HepG2 (cell line): Measurements from ENCODE around the gene FIBP. TPM values are rescaled to one million over a fixed set of nuclear protein-coding genes. Genes with fewer than 3 reads are reported as not detected.

Experiments
- AGO2 ChIP-seq: fragments of 200-400 bp; formaldehyde crosslinking; optimal IDR thresholded peaks from 2 replicates; pipeline ENCODE3; 2017; ENCODE audit warnings: mild to moderate bottlenecking, low read depth, low read length, moderate library complexity
- AKAP8 ChIP-seq: sonication (generic); formaldehyde crosslinking; IDR thresholded peaks from 2 replicates; pipeline ENCODE4 v1.5.1; 2020; ENCODE audit warnings: mild to moderate bottlenecking, missing genetic modification reagents
- GLI4 ChIP-seq: sonication (generic); formaldehyde crosslinking; IDR thresholded peaks from 2 replicates; pipeline ENCODE4 v1.5.1; 2020; ENCODE audit warnings: missing genetic modification reagents, mild to moderate bottlenecking, moderate library complexity, borderline replicate concordance
- MED8 ChIP-seq: sonication (generic); formaldehyde crosslinking; IDR thresholded peaks from 2 replicates; pipeline ENCODE4 v1.8.1; 2023; ENCODE audit warnings: mild to moderate bottlenecking, missing genetic modification reagents; ENCODE audit not compliant: insufficient replicate concordance
- NR2F1 ChIP-seq, 2 experiments: fragments of 450-650 bp in 1 of 2; formaldehyde crosslinking in 1 of 2; IDR thresholded peaks; 2 replicates each; pipeline versions ENCODE4 v1.5.0 to v1.6.1; 2016 to 2020; ENCODE audit warnings: mild to moderate bottlenecking in 1 of 2, missing compliant biosample characterization in 1 of 2, missing genetic modification reagents in 1 of 2, moderate library complexity in 1 of 2
- PITX1 ChIP-seq: sonication (generic); formaldehyde crosslinking; IDR thresholded peaks from 2 replicates; pipeline ENCODE4 v1.5.1; 2020; ENCODE audit warnings: mild to moderate bottlenecking, missing genetic modification reagents
- SP2 ChIP-seq: sonication (generic); formaldehyde crosslinking; IDR thresholded peaks from 2 replicates; pipeline ENCODE4 v1.5.1; 2020; ENCODE audit warnings: mild to moderate bottlenecking, missing genetic modification reagents
- ZBTB20 ChIP-seq: sonication (generic); formaldehyde crosslinking; IDR thresholded peaks from 2 replicates; pipeline ENCODE4 v1.8.1; 2023; ENCODE audit warnings: missing genetic modification reagents, low read depth, mild to moderate bottlenecking, borderline replicate concordance
- ZFP82 ChIP-seq: sonication (generic); formaldehyde crosslinking; IDR thresholded peaks from 2 replicates; pipeline ENCODE4 v1.5.1; 2020; ENCODE audit warnings: mild to moderate bottlenecking, missing genetic modification reagents, borderline replicate concordance
- ZKSCAN1 ChIP-seq: fragments of 150-350 bp; IDR thresholded peaks from 2 replicates; pipeline ENCODE4 v1.6.1; 2014; ENCODE audit warnings: low read length
- ZKSCAN8 ChIP-seq: IDR thresholded peaks from 2 replicates; pipeline ENCODE4 v1.6.1; 2016; ENCODE audit warnings: borderline replicate concordance, missing genetic modification reagents, missing compliant biosample characterization
- ZNF3 ChIP-seq: IDR thresholded peaks from 2 replicates; pipeline ENCODE4 v1.7.0; 2017; ENCODE audit warnings: inconsistent platforms
- ZNF569 ChIP-seq: sonication (generic); formaldehyde crosslinking; IDR thresholded peaks from 2 replicates; pipeline ENCODE4 v1.5.0; 2020; ENCODE audit warnings: mild to moderate bottlenecking, missing genetic modification reagents, moderate library complexity, borderline replicate concordance
- ZNF747 ChIP-seq: sonication (generic); formaldehyde crosslinking; IDR thresholded peaks from 2 replicates; pipeline ENCODE4 v1.8.1; 2023; ENCODE audit warnings: missing genetic modification reagents, mild to moderate bottlenecking, borderline replicate concordance
- ZNF883 ChIP-seq: sonication (generic); formaldehyde crosslinking; IDR thresholded peaks from 2 replicates; pipeline ENCODE4 v1.5.1; 2020; ENCODE audit warnings: mild to moderate bottlenecking, missing genetic modification reagents; ENCODE audit errors: not compliant biosample characterization
- polyA plus RNA-seq, 8 experiments: library from polyadenylated mRNA; depleted of rRNA in 3 of 8; stranded (reverse) in 7 of 8; unstranded in 1 of 8; fragments of >200 nt; fragmentation: Illumina TruSeq in 4 of 8; extraction: Trizol in 4 of 8; gene quantifications; 2 replicates each; pipeline versions ENCODE4 v1.2.1 to v1.2.3, GENCODE V29; 2011 to 2016; ENCODE audit warnings: low read depth in 4 of 8, missing spikeins in 1 of 8, mixed read lengths in 1 of 8; ENCODE audit not compliant: insufficient read depth in 1 of 8
- total RNA-seq, 5 experiments: library from RNA; depleted of rRNA; stranded (reverse); fragments of >200 nt; fragmentation: Illumina TruSeq; extraction: Trizol; gene quantifications; 2 replicates each; pipeline ENCODE4 v1.2.3, GENCODE V29; 2016; ENCODE audit warnings: low read depth in 1 of 5
- TF ChIP-seq, protein P1 (sequence below): sonication (generic); formaldehyde crosslinking; IDR thresholded peaks from 2 replicates; pipeline ENCODE4 v1.4.0; 2020; ENCODE audit warnings: missing genetic modification reagents; ENCODE audit errors: not compliant biosample characterization
- TF ChIP-seq, protein P2 (sequence below): sonication (generic); formaldehyde crosslinking; IDR thresholded peaks from 2 replicates; pipeline ENCODE4 v1.9.0; 2021; ENCODE audit warnings: missing genetic modification reagents, borderline replicate concordance
- TF ChIP-seq, protein P3 (sequence below): sonication (generic); formaldehyde crosslinking; IDR thresholded peaks from 2 replicates; pipeline ENCODE4 v1.5.1; 2020; ENCODE audit warnings: mild to moderate bottlenecking, missing genetic modification reagents, moderate library complexity
- TF ChIP-seq, protein P4 (sequence below): sonication (generic); formaldehyde crosslinking; IDR thresholded peaks from 2 replicates; pipeline ENCODE4 v1.5.0; 2020; ENCODE audit warnings: mild to moderate bottlenecking, missing genetic modification reagents, moderate library complexity

The FIBP gene
- total and polyA plus RNA-seq, 2 of the 13 experiments (the other 11 are each of a cell fraction or from before 2014, with no cell fraction given): 42.9 to 62.1 TPM

DNA sequence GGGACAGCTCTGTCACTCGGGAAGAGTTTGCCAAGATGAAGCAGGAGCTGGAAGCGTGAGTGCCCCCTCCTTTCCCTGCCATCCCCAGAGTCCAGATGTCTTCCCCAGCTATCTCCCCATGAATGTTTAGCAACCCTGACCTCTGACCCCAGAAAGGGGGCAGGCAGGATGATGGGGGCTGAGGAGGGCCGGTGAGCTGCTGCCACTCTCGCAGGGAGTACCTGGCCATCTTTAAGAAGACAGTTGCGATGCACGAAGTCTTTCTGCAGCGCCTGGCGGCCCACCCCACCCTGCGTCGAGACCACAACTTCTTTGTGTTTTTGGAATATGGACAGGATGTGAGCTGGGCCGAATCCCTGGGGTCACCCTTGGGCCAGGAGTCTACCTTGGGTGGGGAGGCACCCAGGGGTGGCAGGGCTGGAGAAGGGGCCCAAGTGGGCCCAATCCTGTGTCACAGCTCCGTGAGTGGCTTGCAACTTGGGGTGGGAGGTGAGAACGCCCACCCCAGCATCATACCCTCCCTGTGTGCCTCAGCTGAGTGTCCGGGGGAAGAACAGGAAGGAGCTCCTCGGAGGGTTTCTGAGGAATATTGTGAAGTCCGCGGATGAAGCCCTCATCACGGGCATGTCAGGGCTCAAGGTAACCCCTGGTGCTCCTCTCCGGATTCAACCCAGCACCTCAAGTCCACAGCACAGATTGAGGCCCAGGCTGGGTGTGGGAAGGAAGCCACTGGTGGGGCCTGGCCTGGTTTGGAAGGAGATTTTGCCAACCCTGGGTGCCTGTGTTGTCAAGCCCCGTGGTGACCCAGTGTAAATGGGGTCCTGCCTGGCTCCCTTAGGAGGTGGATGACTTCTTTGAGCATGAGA, 37.8 kb downstream of the FIBP start (continued):
- TF ChIP-seq, protein P1, sequence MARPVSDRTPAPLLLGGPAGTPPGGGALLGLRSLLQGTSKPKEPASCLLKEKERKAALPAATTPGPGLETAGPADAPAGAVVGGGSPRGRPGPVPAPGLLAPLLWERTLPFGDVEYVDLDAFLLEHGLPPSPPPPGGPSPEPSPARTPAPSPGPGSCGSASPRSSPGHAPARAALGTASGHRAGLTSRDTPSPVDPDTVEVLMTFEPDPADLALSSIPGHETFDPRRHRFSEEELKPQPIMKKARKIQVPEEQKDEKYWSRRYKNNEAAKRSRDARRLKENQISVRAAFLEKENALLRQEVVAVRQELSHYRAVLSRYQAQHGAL (CRISPR knock-in tag): no peak
- peak in 1 of 2 experiments; percentile 58; a peak in 1 of 4 replicates for TF ChIP-seq NR2F1 (CRISPR knock-in tag; IDR thresholded peaks at IDR 0.05)
- TF ChIP-seq ZNF747 (CRISPR knock-in tag): no peak
- TF ChIP-seq ZNF883 (CRISPR knock-in tag): no peak
- TF ChIP-seq MED8 (CRISPR knock-in tag): no peak
- no peak for TF ChIP-seq SP2 (CRISPR knock-in tag)
- no peak for TF ChIP-seq ZKSCAN8 (CRISPR knock-in tag)
- TF ChIP-seq, protein P2, sequence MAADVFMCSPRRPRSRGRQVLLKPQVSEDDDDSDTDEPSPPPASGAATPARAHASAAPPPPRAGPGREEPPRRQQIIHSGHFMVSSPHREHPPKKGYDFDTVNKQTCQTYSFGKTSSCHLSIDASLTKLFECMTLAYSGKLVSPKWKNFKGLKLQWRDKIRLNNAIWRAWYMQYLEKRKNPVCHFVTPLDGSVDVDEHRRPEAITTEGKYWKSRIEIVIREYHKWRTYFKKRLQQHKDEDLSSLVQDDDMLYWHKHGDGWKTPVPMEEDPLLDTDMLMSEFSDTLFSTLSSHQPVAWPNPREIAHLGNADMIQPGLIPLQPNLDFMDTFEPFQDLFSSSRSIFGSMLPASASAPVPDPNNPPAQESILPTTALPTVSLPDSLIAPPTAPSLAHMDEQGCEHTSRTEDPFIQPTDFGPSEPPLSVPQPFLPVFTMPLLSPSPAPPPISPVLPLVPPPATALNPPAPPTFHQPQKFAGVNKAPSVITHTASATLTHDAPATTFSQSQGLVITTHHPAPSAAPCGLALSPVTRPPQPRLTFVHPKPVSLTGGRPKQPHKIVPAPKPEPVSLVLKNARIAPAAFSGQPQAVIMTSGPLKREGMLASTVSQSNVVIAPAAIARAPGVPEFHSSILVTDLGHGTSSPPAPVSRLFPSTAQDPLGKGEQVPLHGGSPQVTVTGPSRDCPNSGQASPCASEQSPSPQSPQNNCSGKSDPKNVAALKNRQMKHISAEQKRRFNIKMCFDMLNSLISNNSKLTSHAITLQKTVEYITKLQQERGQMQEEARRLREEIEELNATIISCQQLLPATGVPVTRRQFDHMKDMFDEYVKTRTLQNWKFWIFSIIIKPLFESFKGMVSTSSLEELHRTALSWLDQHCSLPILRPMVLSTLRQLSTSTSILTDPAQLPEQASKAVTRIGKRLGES (CRISPR knock-in tag): no peak
- TF ChIP-seq PITX1: no peak
- TF ChIP-seq ZNF569 (CRISPR knock-in tag): no peak
- no peak for TF ChIP-seq AKAP8
- TF ChIP-seq ZKSCAN1: no peak
- no peak for TF ChIP-seq ZBTB20 (CRISPR knock-in tag)
- TF ChIP-seq AGO2: peak; percentile 83
- TF ChIP-seq, protein P3, sequence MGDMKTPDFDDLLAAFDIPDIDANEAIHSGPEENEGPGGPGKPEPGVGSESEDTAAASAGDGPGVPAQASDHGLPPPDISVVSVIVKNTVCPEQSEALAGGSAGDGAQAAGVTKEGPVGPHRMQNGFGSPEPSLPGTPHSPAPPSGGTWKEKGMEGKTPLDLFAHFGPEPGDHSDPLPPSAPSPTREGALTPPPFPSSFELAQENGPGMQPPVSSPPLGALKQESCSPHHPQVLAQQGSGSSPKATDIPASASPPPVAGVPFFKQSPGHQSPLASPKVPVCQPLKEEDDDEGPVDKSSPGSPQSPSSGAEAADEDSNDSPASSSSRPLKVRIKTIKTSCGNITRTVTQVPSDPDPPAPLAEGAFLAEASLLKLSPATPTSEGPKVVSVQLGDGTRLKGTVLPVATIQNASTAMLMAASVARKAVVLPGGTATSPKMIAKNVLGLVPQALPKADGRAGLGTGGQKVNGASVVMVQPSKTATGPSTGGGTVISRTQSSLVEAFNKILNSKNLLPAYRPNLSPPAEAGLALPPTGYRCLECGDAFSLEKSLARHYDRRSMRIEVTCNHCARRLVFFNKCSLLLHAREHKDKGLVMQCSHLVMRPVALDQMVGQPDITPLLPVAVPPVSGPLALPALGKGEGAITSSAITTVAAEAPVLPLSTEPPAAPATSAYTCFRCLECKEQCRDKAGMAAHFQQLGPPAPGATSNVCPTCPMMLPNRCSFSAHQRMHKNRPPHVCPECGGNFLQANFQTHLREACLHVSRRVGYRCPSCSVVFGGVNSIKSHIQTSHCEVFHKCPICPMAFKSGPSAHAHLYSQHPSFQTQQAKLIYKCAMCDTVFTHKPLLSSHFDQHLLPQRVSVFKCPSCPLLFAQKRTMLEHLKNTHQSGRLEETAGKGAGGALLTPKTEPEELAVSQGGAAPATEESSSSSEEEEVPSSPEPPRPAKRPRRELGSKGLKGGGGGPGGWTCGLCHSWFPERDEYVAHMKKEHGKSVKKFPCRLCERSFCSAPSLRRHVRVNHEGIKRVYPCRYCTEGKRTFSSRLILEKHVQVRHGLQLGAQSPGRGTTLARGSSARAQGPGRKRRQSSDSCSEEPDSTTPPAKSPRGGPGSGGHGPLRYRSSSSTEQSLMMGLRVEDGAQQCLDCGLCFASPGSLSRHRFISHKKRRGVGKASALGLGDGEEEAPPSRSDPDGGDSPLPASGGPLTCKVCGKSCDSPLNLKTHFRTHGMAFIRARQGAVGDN (CRISPR knock-in tag): no peak
- TF ChIP-seq ZFP82: no peak
- TF ChIP-seq, protein P4, sequence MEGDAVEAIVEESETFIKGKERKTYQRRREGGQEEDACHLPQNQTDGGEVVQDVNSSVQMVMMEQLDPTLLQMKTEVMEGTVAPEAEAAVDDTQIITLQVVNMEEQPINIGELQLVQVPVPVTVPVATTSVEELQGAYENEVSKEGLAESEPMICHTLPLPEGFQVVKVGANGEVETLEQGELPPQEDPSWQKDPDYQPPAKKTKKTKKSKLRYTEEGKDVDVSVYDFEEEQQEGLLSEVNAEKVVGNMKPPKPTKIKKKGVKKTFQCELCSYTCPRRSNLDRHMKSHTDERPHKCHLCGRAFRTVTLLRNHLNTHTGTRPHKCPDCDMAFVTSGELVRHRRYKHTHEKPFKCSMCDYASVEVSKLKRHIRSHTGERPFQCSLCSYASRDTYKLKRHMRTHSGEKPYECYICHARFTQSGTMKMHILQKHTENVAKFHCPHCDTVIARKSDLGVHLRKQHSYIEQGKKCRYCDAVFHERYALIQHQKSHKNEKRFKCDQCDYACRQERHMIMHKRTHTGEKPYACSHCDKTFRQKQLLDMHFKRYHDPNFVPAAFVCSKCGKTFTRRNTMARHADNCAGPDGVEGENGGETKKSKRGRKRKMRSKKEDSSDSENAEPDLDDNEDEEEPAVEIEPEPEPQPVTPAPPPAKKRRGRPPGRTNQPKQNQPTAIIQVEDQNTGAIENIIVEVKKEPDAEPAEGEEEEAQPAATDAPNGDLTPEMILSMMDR (CRISPR knock-in tag): no peak
- TF ChIP-seq GLI4: no peak
- TF ChIP-seq ZNF3: no peak
